Fibroblast of skin of abdomen (primary cell): ENCODE results near the gene CACNB1. TPM values are rescaled to one million over a fixed set of nuclear protein-coding genes. Genes with fewer than 3 reads are reported as not detected.

Experiments used
- DNase-seq: peaks from one replicate; pipeline ENCODE4 v3.0.0-alpha.2; 2013
- polyA plus RNA-seq, 2 experiments: library from polyadenylated mRNA; unstranded; fragments of 120-200 nt; gene quantifications; one replicate each; pipeline ENCODE4 v1.2.1, GENCODE V29; 2013; ENCODE audit not compliant: insufficient read length in 2 of 2

CACNB1 gene
- polyA plus RNA-seq (2013, experiment 1 of 2; ENCODE audit: insufficient read length), result 7.7 TPM
- 9.1 TPM for polyA plus RNA-seq (2013, experiment 2 of 2; ENCODE audit: insufficient read length)

DNA sequence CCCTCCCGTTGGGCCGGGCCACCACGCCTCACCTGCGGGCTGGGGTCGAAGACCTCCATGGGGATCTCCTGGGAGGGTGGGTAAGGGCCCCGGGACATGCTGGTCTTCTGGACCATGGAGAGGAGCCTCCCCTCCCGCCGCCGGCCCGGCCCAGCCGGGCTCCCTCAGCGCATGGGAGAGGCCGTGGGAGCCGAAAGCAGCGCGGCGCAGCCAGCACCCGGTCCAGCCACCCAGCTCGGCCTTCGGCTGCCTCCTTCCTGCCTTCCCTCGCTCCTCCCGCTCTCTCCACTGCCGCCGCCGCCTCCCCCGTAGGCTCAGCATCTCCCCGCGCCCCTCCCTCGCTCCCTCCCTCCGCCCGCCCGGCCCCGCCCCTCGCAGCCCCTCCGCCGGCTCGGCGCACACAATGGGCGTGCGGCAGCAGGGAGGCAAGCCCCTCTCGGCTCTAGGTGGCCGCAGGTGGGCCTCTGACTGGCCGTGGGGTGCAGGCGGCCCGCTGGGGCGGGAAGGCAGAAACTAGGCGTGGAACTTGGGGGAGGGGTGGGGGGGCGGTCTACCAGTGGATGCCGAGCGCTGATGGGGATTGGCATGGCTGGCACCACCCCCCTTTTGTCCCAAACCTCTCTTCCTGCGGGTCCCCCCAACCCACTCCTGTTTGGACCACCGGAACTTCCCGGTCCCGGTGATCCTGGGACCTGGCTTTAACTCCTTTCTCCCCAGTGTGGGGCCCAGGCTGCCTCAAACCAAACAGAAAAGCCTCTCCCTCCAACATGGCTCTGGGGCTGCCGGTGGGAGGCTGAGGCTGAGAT, at the start of gene CACNB1:
Gene CACNB1, minus strand, starts transcription at position 290 of the 806 bp plus-strand sequence. Its CDS starts 174 bp downstream, at position 116.
- peak; percentile 81 for DNase-seq

- no peak for DNase-seq
These were observed 48.8 kb upstream of the CACNB1 start for GRCh38 chr17:39246274-39246673.

GRCh38 chr17:39244600-39245570, 47.4 kb upstream of the CACNB1 start:
- DNase-seq, result peak; percentile 76

DNA sequence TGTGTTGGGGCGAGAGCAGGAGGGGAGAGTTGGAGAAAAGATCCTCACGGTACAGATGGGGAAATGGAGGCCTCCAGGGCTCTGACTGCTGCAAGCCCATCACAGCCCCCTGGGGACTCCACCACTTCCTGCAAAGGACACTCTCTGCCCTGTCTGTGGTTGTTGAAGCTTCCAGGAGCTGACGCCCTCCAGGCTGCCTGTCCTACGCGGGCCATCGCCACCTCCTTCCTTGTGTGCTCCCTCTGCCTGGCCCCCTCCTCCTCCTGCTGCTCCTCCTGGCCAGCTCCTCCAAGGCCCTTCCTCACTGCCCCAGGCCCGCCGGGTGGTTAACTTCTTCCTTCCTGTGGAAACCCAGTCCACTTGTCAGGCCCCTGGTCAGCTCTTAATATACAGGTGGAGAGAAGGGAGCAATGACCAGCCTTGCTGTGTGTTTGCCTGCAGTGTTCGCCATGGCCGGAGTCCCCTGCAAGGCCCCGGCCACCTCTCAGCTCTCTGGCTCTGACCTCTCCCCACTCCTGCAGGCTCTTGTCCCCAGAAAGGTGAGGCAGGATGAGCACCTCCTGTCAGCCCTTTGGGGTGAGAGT, 46.6 kb upstream of the CACNB1 start:
- DNase-seq, result no peak

DNA sequence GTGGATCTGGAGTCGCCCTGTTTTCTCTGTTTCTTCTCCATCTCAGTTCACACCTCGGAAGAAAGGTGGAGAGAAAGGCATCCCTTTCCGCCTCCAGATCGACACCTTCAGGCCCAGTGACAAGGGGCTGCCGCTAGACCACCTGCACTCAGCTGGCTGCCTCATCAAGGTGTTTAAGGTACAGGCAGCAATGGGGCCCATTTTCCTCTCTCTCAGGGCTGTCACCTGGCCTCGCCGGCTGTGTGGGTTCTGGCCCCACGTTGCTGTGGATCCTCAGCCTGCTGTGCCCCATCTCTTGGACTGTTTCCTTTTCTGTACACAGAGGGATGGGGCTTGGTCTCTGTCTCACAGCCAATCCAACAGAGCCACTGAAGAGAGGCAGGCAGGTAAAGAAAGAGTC, 45.7 kb upstream of the CACNB1 start:
- no peak for DNase-seq

DNA sequence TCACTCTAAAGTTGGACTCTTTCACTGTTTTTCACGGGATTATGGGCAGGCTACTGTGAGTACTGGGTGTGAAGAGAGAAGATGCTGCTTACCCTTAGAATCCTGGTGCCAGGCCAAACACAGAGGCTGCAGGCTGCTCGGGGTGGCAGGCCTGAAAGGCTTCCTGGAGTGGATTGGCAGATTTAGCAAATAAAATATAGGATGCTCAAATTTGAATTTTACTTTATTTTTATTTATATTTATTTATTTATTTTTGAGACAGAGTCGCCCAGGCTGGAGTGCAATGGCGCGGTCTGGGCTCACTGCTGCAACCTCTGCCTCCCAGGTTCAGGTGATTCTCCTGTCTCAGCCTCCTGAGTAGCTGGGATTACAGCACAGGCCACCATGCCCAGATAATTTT, 43.2 kb upstream of the CACNB1 start:
- no peak for DNase-seq

GRCh38 chr17:39239640-39240314, 42.3 kb upstream of the CACNB1 start:
- no peak for DNase-seq

DNA sequence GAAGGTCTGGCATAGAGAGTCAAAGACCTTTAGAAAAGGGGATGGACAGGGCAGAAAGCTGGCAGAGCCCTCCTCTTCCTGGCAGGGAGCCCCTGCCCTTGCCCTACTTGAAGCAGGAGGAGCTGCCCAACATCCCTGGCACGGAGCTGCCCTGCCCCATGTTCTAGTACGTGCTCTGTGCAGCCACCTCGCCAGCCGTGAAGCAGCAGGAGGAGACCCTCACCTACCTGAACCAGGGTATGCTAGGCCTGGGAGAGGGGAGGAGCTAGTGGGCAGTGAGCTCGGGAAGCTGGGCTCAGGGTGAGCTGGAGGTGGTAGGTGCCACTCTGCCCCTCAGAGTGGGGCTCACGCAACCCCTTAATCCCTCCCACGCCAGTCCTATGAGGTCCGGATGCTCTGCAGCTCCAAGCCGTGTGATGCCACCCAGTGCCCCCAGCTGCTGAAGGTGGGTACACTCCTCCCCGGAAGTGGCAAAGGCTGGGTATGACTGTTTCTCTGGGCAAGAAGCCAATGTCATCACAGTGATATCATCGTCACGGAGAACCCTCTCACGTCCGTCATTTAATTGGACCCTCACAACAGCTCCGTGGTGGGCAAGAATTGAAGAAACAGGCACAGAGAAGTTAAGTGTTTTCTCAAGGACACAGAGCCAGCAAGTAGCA, 41.0 kb upstream of the CACNB1 start:
- no peak for DNase-seq

GRCh38 chr17:39237586-39237985, 40.1 kb upstream of the CACNB1 start:
- DNase-seq, result no peak

DNA sequence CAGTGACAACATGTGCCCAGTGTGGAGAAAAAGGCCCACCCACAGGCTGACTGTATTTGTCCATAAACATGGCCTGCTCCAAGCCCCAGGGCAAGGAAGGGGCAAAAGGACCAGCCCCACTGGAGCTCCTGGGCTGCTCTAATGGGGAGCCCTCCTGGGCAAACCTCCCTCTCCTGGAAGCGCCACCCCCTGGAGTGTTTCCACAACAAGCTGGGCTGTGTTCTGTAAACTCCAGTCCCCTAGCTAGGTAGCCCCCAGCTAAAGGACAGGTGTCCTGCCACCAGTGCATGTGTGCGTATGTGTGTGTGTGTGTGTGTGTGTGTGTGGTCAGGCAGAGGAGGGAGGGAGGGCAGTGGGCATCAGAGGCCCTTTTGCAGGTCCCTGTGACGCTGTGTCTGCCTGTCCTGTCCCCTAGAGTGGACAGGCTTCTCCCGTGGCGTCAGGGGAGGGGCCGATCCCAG, 39.5 kb upstream of the CACNB1 start:
- DNase-seq, result no peak

DNA sequence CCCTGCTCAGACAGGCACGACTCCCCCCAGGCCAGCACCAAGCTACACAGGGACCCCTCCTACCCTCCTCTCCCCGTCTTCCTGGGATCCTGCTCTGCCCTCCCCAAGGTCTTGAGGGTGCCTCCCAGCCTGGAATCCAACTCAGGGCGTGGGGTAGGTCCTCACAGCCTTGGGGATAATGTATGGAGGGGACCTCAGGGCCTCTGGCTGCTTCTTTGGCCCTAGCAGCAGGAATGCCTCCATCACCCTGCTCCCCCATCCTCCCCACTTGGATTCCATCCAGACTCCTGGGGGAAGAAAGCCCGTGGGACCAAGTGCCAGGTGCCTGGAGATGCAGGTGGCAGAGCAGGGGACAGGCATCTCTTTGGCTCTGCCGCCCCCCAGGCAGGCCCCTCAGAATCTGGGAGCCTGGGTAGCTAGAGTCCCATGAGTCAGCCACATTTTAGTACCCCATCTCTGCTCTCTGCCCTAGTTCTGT, 39.0 kb upstream of the CACNB1 start:
- DNase-seq, result no peak

GRCh38 chr17:39235555-39236449, 38.3 kb upstream of the CACNB1 start:
- peak; percentile 49 for DNase-seq

DNA sequence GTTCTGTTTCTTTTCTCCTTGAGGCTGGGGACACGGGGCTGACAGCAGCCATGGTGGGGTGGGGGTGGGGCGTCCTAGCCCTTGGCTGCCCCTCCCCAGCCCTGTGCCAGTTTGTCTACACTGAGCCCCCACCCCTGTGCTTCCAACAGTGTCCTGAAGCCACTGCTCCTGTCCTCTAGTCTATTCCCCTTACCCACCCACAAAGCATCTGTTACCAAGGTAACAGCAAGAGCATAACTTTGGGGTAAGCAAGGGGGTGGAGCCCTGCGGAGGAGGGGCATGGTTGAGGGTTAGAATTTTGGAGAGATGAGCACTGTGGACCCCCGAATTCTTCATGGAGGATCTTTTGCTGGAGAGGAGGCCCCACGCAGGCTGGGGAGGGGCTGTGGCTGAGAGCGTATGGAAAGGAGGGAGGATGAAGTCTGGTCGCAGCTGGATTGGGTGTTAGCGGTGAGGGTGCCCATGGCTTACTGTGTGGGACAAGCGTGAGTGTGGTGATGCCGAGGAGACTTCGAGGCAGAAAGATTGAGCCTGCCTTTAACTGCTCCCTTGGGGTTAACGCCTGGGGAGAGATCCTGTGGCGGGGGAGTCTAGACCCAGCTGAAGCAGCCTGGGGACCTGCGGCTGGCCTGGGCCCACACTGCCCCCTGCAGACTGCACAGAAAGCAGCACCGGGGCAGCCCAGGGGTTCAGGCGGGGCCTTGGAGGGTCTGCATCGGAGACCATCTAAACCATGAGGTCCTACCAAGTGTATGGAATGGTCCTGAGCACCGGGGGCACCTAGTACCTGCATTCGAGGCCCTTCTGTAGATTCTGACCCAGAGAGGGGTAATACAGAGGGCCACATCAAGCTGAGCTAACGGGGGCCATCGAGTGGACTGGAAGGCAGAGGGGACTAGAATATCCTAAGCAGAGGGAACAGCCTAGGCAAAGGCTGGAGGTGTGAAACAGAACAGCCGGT, 34.4 kb upstream of the CACNB1 start:
- peak; percentile 46 for DNase-seq

DNA sequence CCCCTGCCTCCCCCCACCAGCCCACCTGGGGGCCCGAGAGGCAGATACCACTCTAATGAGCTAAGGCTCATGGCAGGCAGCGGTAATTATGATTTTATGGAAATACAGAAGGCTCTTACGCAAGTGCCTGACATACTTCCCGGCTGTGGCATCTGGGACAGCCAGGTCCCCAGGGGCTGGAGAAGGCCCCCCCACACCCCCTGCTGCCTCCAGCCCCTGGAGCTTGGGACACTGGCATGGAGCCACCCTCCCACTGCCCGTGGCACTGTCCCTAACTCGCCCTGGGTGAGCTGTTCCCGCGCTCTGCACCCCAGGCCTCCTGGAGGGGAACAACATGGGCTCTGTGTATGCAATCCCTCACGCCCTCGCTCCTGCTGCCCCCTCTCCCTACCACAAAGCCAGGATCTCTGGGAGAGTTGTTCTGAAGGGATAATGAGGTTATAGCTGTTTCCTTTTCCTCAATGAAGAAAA, 33.7 kb upstream of the CACNB1 start:
- no peak for DNase-seq

GRCh38 chr17:39230361-39230760, 32.9 kb upstream of the CACNB1 start:
- DNase-seq, result no peak

DNA sequence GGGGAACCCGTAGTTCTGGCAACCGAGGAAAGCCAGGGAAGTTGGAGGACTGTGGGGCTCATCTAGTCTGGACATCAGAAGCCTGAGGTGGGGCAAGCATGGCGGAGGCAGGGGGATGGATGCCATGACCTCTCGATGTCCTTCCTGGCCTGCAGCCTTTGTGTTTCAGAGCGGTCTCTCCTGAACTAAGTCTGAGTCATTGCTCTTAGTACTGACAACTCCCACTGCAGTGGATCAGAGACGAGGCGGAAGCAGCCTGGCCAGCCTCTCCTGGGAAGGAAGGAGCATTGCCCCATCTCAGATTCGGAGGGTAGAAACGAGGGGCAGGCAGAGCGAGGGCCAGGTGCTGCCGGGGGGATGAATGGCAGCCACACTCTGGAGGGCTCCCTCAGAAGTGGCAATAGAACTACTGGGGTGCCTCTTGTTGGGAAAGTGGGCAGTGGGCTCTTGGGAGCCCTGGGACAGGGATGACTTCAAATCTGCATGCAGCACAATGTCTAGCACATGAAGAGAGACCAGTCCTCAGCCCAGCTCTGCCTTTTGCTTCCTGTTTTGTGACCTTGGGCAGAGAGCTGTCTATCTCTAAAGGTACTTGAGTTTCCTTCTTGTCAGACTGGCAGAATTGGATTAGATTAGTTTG, 31.9 kb upstream of the CACNB1 start:
- DNase-seq, result peak; percentile 45

DNA sequence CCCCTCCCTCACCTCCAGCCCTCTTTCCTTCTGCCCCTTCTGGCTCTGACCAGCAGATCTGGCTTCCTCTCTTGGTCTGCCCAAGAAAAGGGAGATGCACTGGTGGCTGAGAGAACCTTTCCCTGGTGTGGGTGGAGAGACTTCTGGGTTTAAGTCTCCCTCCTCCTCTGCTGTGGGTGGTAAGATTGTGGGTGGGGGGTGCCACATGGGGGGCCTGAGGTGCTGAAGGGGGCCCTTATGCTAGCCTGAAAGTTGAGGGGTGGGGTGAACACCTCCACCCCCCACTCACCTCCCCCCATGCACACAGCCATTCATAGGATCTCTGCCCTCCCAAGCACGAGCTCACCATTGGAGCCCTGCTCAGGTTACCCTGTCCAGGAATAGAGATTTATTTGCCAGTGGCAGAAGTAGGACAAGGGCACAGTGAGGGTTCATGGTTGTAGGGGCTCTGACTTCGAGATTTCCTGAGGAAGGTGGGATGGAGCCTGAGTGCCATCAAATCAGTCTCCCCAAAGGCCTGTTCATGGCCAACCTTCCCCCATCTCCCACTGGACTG, 30.0 kb upstream of the CACNB1 start:
- no peak for DNase-seq
